GM19463 (cell line): Measurements from ENCODE around the gene FAM200C.
"Not testable (repeated sequence)": the region's sequence is repeated elsewhere in the genome, so short reads cannot be mapped to it uniquely, and the experiment has no call there.

Source experiments
- ATAC-seq: cut with Tn5 transposase; IDR thresholded peaks from one replicate; pipeline ENCODE4 v1.9.1; 2021; ENCODE audit warnings: mild to moderate bottlenecking, moderate library complexity; ENCODE audit not compliant: unreplicated experiment

FAM200C gene

DNA sequence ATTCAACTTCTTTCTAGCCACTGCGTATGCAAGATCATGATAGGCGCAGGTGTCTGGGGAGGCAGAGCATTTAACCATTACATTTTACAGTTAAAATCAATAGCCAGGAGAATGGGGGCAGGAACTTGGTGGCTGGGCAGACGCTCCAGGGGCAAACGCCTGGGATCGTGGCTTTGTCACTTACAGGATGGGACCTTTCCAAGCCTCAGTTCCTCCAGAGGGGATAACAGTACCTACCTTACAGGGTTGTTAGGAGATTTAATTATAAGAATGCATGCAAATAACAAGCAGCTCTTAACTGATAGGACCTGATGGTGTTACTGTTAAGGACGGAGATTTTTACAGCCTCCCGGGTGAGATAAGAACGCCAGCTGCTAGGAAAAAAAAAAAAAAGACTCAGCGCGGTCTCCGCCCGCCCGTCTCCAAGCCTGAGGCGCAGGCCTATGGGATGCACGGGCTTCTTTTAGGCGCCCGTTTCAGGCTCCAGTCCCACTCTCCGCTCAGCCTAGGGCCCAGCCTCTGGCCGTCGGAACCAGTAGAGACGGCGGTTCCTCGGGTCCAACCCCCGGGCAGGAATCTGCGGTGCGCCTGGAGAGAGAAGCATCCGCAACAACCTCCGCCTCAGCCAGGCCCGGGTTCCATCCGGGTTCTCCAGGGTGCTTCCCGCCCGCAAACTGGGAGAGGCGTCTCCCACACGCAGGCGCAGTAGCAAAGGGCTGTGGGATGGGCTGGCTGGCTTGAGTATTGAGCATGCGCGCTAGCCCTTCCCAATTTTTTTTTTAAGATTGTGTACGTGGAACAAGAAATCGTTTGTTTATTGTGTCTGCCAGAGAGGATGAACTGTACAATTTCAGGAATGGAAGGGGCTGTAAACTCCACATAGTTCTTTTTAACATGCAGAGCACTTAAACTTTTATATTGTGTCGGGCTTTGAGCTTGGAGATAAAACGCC lies at the start of gene FAM200C:
Gene FAM200C (minus strand): TSS at position 653 of the 952 bp plus-strand sequence. CDS start 4,564 bp downstream, outside the sequence.
- peak; percentile 88 for ATAC-seq

DNA sequence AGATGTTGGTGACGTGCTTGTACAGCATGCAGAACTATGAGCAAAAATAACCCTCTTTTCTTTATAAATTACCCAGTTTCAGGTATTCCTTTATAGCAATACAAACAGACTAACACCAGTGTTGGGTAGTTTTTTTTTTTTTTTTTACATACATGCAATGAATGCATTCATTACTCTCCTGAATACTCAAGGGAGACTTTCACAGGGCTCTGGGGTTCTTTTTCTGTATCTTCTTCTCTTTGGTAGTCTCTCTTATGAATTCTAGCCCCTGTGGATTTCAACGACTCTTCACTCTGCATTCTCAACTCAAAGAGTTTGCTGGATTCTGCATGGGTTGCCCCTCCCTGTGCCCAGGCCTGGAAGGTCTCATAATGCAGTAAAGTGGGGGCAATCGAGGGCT lies 49.6 kb upstream of the FAM200C start:
- no peak for ATAC-seq

GRCh38 chr5:160448886-160449285 lies 49.0 kb upstream of the FAM200C start:
- ATAC-seq, result no peak

DNA sequence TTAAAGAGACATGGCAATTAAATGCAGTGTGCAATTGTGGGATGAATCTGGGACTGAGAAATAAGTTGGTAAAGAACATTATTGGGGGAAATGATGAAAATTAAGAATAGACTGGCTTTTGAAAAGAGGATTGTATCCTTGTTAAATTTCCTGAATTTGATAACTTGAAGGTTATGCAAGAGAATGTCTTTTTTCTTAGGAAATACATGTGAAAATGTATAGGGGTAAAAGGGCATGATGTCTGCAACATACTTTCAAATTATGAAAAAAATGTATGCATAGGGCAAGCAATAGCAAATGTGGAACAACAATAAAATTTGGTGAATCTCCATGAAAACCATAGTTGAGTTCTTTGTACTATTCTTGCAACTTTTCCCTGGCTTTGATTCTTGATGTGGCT lies 45.9 kb upstream of the FAM200C start:
- no peak for ATAC-seq

- peak; percentile 36 for ATAC-seq
Measured at GRCh38 chr5:160445132-160445531, 45.3 kb upstream of the FAM200C start.

- no peak for ATAC-seq
Measured at GRCh38 chr5:160444407-160444806, 44.6 kb upstream of the FAM200C start.

DNA sequence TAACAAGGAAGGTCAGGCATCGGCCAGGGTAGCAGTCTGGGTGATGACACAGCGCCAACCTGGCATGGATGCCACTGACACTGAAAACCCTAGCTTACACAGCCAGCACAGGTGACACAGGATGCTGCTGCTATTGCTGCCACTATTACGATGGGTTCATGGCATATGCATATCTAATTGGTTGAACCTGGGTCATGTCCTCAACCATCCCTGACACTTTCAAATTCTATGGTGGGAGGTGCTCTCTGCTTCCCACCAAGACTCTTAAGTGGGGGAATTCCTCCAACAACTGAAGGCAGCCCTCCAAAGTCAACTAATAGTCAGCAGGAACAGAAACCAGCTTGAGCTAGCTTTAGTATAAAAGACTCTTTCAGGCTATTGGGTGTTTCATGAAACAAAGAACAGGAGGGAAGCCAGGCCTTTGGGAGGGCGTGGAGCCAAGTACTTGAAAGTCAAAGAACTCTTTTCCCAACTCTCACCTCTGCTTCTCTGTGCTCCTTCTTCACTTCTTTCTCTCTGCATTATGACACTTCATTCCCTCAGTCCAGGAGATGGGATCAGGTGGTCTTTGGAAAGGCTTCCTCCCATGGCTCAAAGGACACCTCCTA lies 43.1 kb upstream of the FAM200C start:
- ATAC-seq, result peak; percentile 28

DNA sequence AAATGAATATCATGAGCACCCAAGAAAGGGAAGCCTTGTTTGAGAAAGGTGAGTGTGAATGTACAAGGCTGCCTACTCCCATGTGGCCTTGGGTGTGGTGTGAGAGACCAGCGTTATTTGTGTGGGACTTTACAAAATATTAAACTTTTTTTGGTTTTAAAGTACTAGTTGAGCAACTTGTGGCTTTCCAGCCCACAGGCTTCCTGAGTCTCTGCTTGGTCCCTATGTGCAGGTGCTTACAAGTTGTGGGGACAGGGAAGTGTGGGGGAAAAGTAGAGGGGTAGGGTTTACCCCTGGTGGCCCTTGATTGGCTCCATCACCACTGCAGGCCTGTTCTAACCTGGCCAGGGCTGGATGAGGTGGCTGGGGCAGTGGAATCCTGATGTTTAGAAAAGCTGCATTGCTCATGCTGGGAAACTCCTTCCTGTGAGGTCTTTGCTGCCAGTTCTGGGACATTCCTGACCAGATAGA lies 41.5 kb upstream of the FAM200C start:
- ATAC-seq, result peak; percentile 20

- ATAC-seq, result peak; percentile 47
Measured at GRCh38 chr5:160439205-160439600, 39.3 kb upstream of the FAM200C start.

GRCh38 chr5:160438316-160439204 lies 38.7 kb upstream of the FAM200C start:
- ATAC-seq, result peak; percentile 17

- ATAC-seq, result no peak
Measured at GRCh38 chr5:160437271-160437670, 37.4 kb upstream of the FAM200C start.

GRCh38 chr5:160436661-160437060 lies 36.8 kb upstream of the FAM200C start:
- ATAC-seq, result not testable (repeated sequence)

GRCh38 chr5:160436017-160436416 lies 36.2 kb upstream of the FAM200C start:
- no peak for ATAC-seq

- ATAC-seq, result no peak
Measured at GRCh38 chr5:160435532-160435931, 35.7 kb upstream of the FAM200C start.

- ATAC-seq, result peak; percentile 79
Measured at GRCh38 chr5:160434022-160434531, 34.2 kb upstream of the FAM200C start.

GRCh38 chr5:160432787-160433186 lies 32.9 kb upstream of the FAM200C start:
- no peak for ATAC-seq

DNA sequence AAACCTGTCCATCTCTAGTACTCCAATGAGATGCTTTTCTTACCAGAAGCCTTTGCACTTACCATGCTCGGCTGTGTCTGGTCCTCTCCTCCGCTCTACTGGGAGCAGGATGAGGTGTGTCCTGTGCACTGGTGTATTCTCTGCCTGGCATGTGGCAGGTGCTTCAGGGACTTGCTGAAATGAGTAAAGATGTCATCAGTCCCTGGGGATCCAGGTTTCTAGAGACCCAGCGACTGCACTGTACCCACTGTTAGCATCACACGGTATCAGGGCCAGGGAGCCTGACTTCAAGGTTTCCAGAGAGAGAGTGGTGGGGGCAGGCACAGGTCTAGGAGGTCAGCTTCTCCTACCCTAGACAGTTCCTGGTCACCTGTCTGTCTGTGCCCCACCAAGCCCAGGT lies 32.3 kb upstream of the FAM200C start:
- peak; percentile 28 for ATAC-seq

- ATAC-seq, result no peak
Measured at GRCh38 chr5:160427607-160428006, 27.8 kb upstream of the FAM200C start.

GRCh38 chr5:160423099-160423498 lies 23.2 kb upstream of the FAM200C start:
- ATAC-seq, result no peak

DNA sequence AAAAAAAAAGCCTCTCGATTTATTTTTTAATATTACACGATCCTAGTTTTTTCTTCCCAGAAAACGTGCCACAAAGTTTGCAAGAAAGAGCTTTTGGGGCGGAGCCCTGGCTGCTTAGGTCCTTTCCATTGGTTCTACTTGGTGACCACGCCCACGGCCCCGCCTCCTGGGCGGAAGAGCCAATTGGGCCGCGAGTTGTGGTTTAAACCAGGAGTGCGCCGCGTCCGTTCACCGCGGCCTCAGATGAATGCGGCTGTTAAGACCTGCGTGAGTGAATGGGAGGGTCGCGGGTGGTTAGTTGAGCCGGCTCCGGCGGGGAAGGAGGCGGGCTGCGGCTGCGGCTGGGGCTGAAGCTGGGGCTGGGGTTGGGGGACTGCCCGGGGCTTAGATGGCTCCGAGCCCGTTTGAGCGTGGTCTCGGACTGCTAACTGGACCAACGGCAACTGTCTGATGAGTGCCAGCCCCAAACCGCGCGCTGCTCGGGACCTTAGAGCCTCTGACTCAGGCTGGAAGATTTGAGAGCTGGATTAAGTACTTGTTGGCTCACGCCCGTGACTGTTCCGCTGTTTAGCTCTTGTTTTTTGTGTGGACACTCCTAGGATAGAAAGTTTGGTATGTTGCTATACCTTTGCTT lies 21.9 kb upstream of the FAM200C start, which contains the start of gene PTTG1:
Gene PTTG1 (plus strand): TSS at position 231 of the 634 bp plus-strand sequence. CDS start 458 bp downstream, outside the sequence.
- ATAC-seq, result peak; percentile 66
